Body of pancreas (tissue), 4 donors: ENCODE results near the gene BDNF.

Source experiments
- CTCF ChIP-seq, 7 experiments: fragments of 450-650 bp in 4 of 7; fragments of 200-600 bp in 3 of 7; sonication (generic) in 3 of 7; IDR thresholded peaks; one replicate each; pipeline ENCODE4 v1.5.1; 2016 to 2019; ENCODE audit warnings: antibody characterized with exemption in 7 of 7
- POLR2A ChIP-seq, 3 donors: fragments of 450-650 bp; IDR thresholded peaks; one replicate each; pipeline ENCODE4 v1.6.1; 2016; ENCODE audit warnings: antibody characterized with exemption in 3 of 3, mild to moderate bottlenecking in 2 of 3

- TF ChIP-seq POLR2A (IDR thresholded peaks at IDR 0.05) (no peak), CTCF (IDR thresholded peaks at IDR 0.05) (no peak)
Measured at GRCh38 chr11:27707676-27708075, 7.4 kb upstream of the BDNF start.
